NCI-H82 treated with DMSO at 0.1 percent for 48 hours (cell line): Measurements from ENCODE around the gene CRISP2.

ENCODE experiments used
- DNase-seq: peaks from one replicate; lab custom pipeline; 2025; ENCODE audit not compliant: unreplicated experiment; lab: John Stamatoyannopoulos, UW

The CRISP2 gene

DNA sequence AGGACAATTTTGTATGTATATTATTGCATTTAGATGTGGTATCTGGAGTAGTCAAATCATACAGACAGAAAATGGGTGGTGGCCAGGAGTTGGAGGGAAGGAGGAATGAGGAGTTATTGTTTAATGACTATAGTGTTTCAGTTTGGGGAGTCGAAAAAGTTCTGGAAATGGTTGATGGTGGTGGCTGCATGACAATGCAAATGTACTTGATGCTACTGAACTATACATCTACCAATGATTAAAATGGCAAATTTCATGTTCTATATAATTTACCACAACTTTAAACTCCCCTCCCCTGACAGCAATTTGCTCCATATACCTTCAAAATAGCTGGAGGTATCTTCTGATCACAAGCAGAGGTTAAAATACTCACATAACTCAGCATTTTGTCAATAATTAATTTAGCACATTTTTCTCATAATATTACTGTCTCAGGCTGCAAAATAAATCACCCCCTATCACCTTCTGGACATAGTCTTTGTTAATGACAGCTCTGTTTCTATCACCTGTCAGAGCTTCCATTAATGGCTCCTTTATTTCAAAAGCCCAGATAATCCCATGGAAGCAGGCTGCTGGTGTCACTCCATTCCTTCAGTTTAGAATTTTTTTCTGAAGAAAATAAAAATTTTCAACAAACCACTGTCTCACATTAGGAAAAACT lies 51.0 kb downstream of the CRISP2 start:
- peak; percentile 44 for DNase-seq

DNA sequence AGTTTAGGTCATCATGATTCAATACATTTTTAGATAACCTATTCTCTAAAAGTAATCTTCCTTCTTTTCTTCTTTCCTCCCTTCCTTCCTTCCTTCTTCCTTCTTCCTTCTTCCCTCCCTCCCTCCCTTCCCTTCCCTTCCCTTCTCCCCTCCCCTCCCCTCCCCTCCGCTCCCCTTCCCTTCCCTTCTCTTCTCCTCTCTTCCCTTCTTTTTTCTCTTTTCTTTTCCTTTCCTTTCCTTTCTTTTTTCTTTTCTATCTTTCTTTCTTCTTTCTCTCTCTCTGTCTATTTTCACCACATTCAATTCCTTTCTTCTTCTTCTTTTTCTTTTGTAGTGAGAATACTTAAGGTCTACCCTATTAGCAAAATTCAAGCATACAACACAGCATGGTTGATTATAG lies 59.4 kb downstream of the CRISP2 start:
- no peak for DNase-seq

DNA sequence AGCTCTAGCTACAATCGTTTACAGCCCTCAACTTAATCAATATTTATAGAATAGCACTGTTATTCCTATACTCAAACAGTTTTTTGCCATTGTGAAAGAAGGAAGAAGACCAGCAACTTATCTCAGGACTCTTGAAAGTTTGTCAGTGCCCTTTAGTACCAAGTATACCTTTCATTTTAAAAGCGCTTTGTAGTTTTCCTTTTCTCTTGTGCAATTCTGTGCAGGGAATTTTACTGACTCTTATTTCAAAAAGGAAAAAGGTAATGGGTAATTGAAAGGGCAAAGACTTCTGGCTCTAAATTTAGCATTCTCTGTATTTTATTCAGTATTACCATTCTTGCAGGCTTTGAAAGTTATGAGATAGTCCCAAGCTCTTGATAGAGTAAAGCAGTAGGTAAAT lies 59.9 kb downstream of the CRISP2 start:
- no peak for DNase-seq

DNA sequence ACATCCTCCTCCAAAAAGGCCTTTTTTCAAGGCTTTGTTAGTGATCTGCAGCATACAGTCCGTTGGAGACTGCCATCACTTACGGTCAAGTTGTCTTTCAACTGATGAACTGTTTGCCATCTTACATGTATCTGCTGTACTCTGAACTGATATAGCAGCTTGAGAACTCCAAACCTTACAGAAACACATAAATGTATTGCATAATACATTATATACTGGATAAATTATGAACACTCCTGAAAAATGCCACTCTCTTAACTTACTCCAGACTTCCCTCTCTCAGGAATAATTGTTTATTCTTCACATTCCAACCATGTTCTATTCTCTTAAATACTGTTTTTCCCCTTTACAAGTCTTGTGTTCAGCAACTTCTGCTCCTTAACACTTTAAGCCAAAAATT lies 62.1 kb downstream of the CRISP2 start:
- no peak for DNase-seq

DNA sequence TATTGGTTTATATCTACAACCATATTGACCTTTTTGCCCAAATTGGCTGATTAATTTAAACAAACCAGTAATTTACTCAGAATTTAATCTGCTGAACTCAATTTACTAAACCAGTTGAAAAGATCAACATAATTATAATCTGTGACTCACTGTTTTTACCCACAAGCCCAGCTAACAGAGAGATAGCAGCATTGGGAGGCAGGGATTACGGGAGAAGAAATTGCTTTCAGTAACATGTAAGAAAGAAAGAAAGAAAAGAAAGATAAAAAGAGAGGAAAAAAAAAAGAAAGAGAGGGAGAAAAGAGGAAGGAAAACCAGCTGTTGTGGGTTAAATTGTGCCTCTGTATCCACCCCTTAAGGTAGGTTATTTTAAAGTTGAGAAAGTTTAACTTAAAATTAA lies 63.4 kb downstream of the CRISP2 start:
- no peak for DNase-seq

DNA sequence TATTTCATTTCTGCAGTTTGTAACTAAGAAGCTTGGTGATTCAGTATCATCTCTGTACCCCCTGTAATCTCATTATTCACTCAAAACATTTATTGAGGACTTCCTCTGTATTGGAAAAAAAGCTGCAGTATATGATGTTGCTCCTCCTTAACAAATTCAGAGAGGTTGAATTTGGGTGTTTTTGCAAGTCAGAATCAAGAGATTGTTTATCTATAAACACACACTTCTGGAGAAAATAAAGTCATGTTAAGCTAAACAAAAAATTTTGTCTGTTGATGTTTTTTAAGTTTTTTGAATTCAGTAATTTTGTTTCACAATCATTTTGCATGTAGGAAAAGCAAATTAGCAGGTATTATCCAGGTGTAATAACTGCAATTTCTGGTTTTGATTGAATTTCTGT lies 65.3 kb downstream of the CRISP2 start:
- no peak for DNase-seq

DNA sequence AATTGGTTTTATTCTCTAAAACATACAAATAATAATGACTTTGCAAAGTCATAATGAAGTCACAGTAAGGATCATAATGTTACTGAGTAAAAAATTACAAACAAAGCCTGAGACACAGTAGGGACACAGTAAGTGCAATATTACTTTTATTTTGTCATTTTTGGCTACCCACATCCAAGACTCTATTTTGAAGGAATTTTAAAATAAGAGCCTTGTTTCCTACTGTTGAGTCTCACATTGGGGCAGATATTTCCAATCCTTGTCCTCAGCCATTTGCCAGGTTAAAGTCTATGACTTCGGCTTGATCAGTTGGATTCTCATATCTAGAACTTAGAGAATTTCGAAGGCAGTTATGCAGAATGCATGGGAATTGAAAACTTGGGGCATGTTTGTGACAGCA lies 65.9 kb downstream of the CRISP2 start:
- no peak for DNase-seq

DNA sequence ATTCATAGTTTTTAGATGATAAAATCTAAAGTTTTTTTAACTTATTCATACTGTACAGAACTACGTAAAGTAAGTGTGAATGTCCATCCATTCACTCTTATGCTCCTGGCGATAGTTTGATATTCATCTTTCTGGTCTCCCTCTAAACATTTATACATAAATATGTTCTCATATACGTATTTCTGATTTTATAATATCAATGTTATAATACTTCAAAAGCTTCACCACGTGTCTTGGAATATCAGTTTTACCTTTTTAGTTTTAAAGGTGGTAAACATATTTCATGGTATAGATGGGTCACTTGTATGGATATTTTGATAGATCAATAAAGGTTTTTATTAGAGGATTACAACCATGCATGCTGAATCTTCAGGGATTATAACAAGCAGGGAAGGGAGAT lies 66.4 kb downstream of the CRISP2 start:
- no peak for DNase-seq

DNA sequence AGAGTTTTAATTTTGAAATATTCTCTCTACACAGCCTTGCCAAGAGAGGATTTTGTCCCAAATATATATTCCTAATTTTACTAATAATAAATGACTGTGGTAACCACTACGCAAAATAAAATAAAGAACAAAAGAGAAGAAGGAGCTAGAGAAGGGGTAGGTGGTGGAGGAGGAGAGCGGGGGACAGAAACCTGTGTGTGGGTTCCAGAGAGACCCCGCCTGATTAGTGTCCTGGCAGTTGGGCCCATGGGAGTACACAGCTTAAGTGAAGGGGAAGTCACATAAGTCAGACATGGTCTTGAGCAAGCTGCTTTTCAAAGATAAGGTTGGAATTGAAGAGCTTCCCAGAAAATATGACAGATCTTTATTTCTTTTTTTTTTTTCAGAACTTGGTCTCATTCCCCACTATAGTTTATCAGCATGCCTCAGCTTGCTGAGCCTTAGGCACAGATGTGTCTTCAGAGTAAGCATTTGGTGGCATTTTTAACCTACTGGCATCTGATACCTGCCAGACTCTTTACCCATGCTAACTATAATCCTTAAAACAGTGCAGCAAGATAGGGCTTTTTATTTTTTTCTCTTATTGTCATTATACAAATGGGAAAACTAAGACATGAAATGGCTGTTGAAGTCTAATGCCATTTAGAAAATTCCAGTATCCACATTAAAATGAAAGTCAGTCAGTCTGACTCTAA lies 67.1 kb downstream of the CRISP2 start:
- no peak for DNase-seq

DNA sequence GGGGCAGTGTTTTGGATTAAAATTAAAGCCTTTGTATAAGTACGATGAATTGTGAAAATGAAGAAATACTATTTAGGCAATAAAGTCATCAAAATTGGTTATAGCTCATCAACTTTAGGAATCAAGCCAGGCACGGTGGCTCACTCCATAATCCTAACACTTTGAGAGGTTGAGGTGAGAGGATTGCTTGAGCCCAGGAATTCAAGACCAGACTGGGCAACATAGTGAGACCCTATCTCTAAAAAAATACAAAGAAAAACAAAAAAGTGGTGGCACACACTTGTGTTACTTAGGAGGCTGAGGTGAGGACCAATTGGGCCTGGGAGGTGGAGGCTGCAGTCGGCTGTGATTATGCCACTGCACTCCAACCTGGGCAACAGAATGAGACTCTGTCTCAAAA lies 68.2 kb downstream of the CRISP2 start:
- no peak for DNase-seq
